ENCODE results near the gene MBD3L5. TPM values are rescaled to one million over a fixed set of nuclear protein-coding genes. Genes with fewer than 3 reads are reported as not detected.
"Not testable (repeated sequence)": the region's sequence is repeated elsewhere in the genome, so short reads cannot be mapped to it uniquely, and the experiment has no call there.

MBD3L5 gene
- total RNA-seq, 1 donor from 2014 or later: not detected

DNA sequence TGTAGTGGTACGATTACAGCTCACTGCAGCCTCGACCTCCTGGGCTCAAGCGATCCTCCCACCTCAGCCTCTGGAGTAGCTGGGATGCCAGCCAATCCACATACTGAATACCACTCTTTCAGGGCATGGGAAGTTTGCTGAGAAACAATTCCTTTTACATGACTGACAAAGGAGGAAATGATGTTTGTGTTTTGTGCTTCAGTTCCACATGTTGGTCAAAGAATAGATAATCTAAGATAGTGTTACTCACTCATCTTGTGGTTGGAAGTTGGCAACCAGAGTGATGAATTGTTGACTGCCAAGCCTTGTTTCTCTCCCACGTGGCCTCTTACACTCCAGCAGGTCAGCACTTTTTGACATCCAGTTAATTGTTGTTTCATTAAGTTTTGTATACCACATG, 16.7 kb upstream of the MBD3L5 start:
- H3K27ac ChIP-seq (ENCODE audit: low read depth, low read length): no peak overlapping the region
- no peaks in the 10 kb centered on the region for H3K4me1 ChIP-seq (ENCODE audit: insufficient read depth, low read length)
- no peak for DNase-seq (ENCODE audit: low read depth)
- H3K9ac ChIP-seq (ENCODE audit: low read length): no peak overlapping the region
- no peaks in the 10 kb centered on the region for H3K27me3 ChIP-seq (ENCODE audit: insufficient read depth, low read length)
- no peaks in the 10 kb centered on the region for H3K79me2 ChIP-seq (ENCODE audit: insufficient read depth, low read length)
- no peak overlapping the region for H3K4me3 ChIP-seq (ENCODE audit: insufficient read depth, low read depth, low read length)
- Mint-ChIP-seq H3K9me3 (ENCODE audit: unreplicated experiment) (peaks cover 9% of the 10 kb centered on the region), H3K4me1 (ENCODE audit: low read depth, unreplicated experiment) (no peaks in the 10 kb centered on the region), H3K27me3 (ENCODE audit: low read depth, unreplicated experiment) (no peaks in the 10 kb centered on the region), H3K36me3 (ENCODE audit: low read depth, unreplicated experiment) (no peaks in the 10 kb centered on the region), H3K4me3 (ENCODE audit: unreplicated experiment) (no peak overlapping the region), H3K27ac (ENCODE audit: unreplicated experiment) (no peak overlapping the region)
- H3K9me3 ChIP-seq (ENCODE audit: insufficient read depth, low read depth, low read length): peaks cover 3% of the 10 kb centered on the region
- no peak overlapping the region for H3K4me2 ChIP-seq (ENCODE audit: low read length)
- no peaks in the 10 kb centered on the region for H4K20me1 ChIP-seq (ENCODE audit: insufficient read depth, low read length)
- no peak overlapping the region for H2AFZ ChIP-seq (ENCODE audit: low read depth, low read length)
- H3K36me3 ChIP-seq (ENCODE audit: insufficient read depth, low read length): no peaks in the 10 kb centered on the region
- FAIRE-seq: no peak
- TF ChIP-seq, protein P1, sequence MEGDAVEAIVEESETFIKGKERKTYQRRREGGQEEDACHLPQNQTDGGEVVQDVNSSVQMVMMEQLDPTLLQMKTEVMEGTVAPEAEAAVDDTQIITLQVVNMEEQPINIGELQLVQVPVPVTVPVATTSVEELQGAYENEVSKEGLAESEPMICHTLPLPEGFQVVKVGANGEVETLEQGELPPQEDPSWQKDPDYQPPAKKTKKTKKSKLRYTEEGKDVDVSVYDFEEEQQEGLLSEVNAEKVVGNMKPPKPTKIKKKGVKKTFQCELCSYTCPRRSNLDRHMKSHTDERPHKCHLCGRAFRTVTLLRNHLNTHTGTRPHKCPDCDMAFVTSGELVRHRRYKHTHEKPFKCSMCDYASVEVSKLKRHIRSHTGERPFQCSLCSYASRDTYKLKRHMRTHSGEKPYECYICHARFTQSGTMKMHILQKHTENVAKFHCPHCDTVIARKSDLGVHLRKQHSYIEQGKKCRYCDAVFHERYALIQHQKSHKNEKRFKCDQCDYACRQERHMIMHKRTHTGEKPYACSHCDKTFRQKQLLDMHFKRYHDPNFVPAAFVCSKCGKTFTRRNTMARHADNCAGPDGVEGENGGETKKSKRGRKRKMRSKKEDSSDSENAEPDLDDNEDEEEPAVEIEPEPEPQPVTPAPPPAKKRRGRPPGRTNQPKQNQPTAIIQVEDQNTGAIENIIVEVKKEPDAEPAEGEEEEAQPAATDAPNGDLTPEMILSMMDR (IDR thresholded peaks at IDR 0.05; ENCODE audit: insufficient read depth, low read depth, low read length): no peak
- no peak for TF ChIP-seq EZH2 (IDR thresholded peaks at IDR 0.05; ENCODE audit: insufficient read depth, low read length)

DNA sequence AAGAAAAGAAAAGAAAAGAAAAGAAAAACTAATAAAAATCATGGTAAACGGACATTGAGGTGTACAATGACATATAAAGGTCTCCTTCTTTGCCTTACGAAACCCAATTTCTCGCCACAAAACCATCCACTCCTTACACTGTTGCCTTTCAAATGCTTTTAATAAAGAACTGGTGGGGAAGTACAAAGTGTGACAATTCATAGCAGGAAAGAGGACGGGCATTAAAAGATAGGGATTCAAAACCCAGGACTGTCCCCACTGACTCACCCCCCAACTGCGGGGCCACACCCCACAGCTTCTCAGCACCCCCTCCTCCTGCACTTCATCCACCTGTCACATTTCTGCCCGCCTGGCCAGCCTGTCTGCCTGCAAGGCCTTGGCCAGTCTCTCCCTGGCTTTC, 11.6 kb upstream of the MBD3L5 start:
- Histone ChIP-seq H3K27me3 (ENCODE audit: insufficient read depth, low read length) (no peaks in the 10 kb centered on the region), H3K4me3 (ENCODE audit: insufficient read depth, low read depth, low read length) (no peak overlapping the region), H2AFZ (ENCODE audit: low read depth, low read length) (no peak overlapping the region), H3K79me2 (ENCODE audit: insufficient read depth, low read length) (no peaks in the 10 kb centered on the region), H3K4me1 (ENCODE audit: insufficient read depth, low read length) (no peaks in the 10 kb centered on the region), H3K27ac (ENCODE audit: low read depth, low read length) (no peak overlapping the region), H3K36me3 (ENCODE audit: insufficient read depth, low read length) (no peaks in the 10 kb centered on the region), H3K4me2 (ENCODE audit: low read length) (no peak overlapping the region), H3K9me3 (ENCODE audit: insufficient read depth, low read depth, low read length) (no peaks in the 10 kb centered on the region), H4K20me1 (ENCODE audit: insufficient read depth, low read length) (no peaks in the 10 kb centered on the region), H3K9ac (ENCODE audit: low read length) (no peak overlapping the region)
- no peak for FAIRE-seq
- no peak for DNase-seq (ENCODE audit: low read depth)
- H3K36me3 Mint-ChIP-seq (ENCODE audit: low read depth, unreplicated experiment): no peaks in the 10 kb centered on the region
- H3K27me3 Mint-ChIP-seq (ENCODE audit: low read depth, unreplicated experiment): no peaks in the 10 kb centered on the region
- H3K9me3 Mint-ChIP-seq (ENCODE audit: unreplicated experiment): peaks cover 2% of the 10 kb centered on the region
- no peaks in the 10 kb centered on the region for H3K4me1 Mint-ChIP-seq (ENCODE audit: low read depth, unreplicated experiment)
- no peak overlapping the region for H3K27ac Mint-ChIP-seq (ENCODE audit: unreplicated experiment)
- H3K4me3 Mint-ChIP-seq (ENCODE audit: unreplicated experiment): no peak overlapping the region
- TF ChIP-seq EZH2 (IDR thresholded peaks at IDR 0.05; ENCODE audit: insufficient read depth, low read length): no peak
- TF ChIP-seq, protein P1 (IDR thresholded peaks at IDR 0.05; ENCODE audit: insufficient read depth, low read depth, low read length): no peak

DNA sequence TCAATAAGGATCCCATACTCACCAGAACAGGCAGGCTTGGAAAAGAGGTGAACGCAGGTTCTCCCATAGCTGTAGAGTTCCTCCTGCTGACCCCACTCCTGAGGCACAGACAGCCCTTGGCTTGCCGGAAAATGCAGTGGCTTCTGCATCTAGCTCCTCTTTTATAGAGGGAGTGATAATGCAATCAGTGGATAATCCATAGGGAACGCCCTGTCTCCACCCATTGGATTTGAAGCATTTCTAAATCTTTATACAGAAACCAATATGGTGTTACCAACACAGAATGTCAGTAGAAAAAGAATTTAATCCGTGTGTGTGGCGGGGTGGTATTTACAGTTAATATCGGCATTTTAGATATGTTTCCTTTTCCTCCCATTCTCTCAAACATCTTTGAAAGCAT, 9.0 kb upstream of the MBD3L5 start, which contains the start of gene MBD3L2B:
Gene MBD3L2B, minus strand, starts transcription at position 101 of the 400 bp plus-strand sequence. Its CDS starts 34 bp downstream, at position 67.
- not testable (repeated sequence) for H3K27ac ChIP-seq (ENCODE audit: low read depth, low read length); H3K27me3 ChIP-seq (ENCODE audit: insufficient read depth, low read length); H4K20me1 ChIP-seq (ENCODE audit: insufficient read depth, low read length); H3K9me3 Mint-ChIP-seq (ENCODE audit: unreplicated experiment); H3K4me2 ChIP-seq (ENCODE audit: low read length); H3K4me1 ChIP-seq (ENCODE audit: insufficient read depth, low read length); H2AFZ ChIP-seq (ENCODE audit: low read depth, low read length); FAIRE-seq; H3K27me3 Mint-ChIP-seq (ENCODE audit: low read depth, unreplicated experiment); H3K36me3 ChIP-seq (ENCODE audit: insufficient read depth, low read length); H3K79me2 ChIP-seq (ENCODE audit: insufficient read depth, low read length); H3K9me3 ChIP-seq (ENCODE audit: insufficient read depth, low read depth, low read length); H3K4me1 Mint-ChIP-seq (ENCODE audit: low read depth, unreplicated experiment); H3K9ac ChIP-seq (ENCODE audit: low read length); H3K4me3 Mint-ChIP-seq (ENCODE audit: unreplicated experiment); H3K27ac Mint-ChIP-seq (ENCODE audit: unreplicated experiment); H3K4me3 ChIP-seq (ENCODE audit: insufficient read depth, low read depth, low read length); DNase-seq (ENCODE audit: low read depth); H3K36me3 Mint-ChIP-seq (ENCODE audit: low read depth, unreplicated experiment)

DNA sequence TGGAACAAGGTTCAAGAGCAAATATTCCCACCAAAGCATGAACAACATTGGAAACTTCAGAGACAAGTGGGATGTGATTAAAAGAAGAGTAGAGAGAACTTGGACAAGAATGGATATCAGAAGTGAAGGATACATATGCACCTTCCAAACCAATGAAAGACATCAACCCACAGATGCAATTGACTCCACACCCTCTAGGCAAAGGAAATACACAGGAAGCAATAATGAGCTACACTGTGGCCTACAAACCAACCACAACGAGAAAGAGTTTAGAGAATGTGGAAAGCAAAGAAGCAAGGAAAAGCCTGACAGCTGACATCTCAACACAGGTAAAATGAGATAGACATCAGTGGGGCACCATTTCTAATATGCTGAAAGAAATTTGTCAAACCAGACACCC, 1.6 kb upstream of the MBD3L5 start:
- not testable (repeated sequence) for H3K79me2 ChIP-seq (ENCODE audit: insufficient read depth, low read length); H3K9me3 Mint-ChIP-seq (ENCODE audit: unreplicated experiment); H4K20me1 ChIP-seq (ENCODE audit: insufficient read depth, low read length); H3K36me3 Mint-ChIP-seq (ENCODE audit: low read depth, unreplicated experiment); H3K4me3 ChIP-seq (ENCODE audit: insufficient read depth, low read depth, low read length); H3K9ac ChIP-seq (ENCODE audit: low read length); H3K4me1 ChIP-seq (ENCODE audit: insufficient read depth, low read length); H3K36me3 ChIP-seq (ENCODE audit: insufficient read depth, low read length); H3K4me3 Mint-ChIP-seq (ENCODE audit: unreplicated experiment); H3K27ac ChIP-seq (ENCODE audit: low read depth, low read length); FAIRE-seq; H2AFZ ChIP-seq (ENCODE audit: low read depth, low read length); H3K27me3 Mint-ChIP-seq (ENCODE audit: low read depth, unreplicated experiment); H3K9me3 ChIP-seq (ENCODE audit: insufficient read depth, low read depth, low read length); H3K27me3 ChIP-seq (ENCODE audit: insufficient read depth, low read length); H3K4me2 ChIP-seq (ENCODE audit: low read length); H3K27ac Mint-ChIP-seq (ENCODE audit: unreplicated experiment); DNase-seq (ENCODE audit: low read depth); H3K4me1 Mint-ChIP-seq (ENCODE audit: low read depth, unreplicated experiment)

DNA sequence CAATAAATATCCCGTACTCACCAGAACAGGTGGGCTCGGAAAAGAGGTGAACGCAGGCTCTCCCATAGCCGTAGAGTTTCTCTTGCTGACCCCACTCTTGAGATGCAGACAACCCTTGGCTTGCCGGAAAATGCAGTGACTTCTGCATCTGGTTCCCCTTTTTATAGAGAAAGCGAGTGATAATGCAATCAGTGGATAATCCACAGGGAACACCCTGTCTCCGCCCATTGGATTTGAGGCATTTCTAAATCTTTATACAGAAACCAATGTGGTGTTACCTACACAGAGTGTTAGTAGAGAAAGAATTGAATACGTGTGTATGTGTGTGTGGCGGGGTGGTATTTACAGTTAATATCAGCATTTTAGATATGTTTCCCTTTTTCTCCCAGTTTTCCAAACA, 9.7 kb downstream of the MBD3L5 start, which contains the start of gene MBD3L4:
Gene MBD3L4, minus strand, starts transcription at position 101 of the 400 bp plus-strand sequence. Its CDS starts 35 bp downstream, at position 66.
- not testable (repeated sequence) for H3K79me2 ChIP-seq (ENCODE audit: insufficient read depth, low read length); H3K9ac ChIP-seq (ENCODE audit: low read length); H3K9me3 Mint-ChIP-seq (ENCODE audit: unreplicated experiment); H3K4me2 ChIP-seq (ENCODE audit: low read length); H3K4me1 ChIP-seq (ENCODE audit: insufficient read depth, low read length); H3K27me3 ChIP-seq (ENCODE audit: insufficient read depth, low read length); H2AFZ ChIP-seq (ENCODE audit: low read depth, low read length); FAIRE-seq; DNase-seq (ENCODE audit: low read depth); H3K27ac ChIP-seq (ENCODE audit: low read depth, low read length); H3K27me3 Mint-ChIP-seq (ENCODE audit: low read depth, unreplicated experiment); H3K4me3 Mint-ChIP-seq (ENCODE audit: unreplicated experiment); H3K4me1 Mint-ChIP-seq (ENCODE audit: low read depth, unreplicated experiment); H3K27ac Mint-ChIP-seq (ENCODE audit: unreplicated experiment); H3K36me3 ChIP-seq (ENCODE audit: insufficient read depth, low read length); H4K20me1 ChIP-seq (ENCODE audit: insufficient read depth, low read length); H3K4me3 ChIP-seq (ENCODE audit: insufficient read depth, low read depth, low read length); H3K36me3 Mint-ChIP-seq (ENCODE audit: low read depth, unreplicated experiment); H3K9me3 ChIP-seq (ENCODE audit: insufficient read depth, low read depth, low read length)
